Fibroblast of skin of left quadriceps (primary cell): ENCODE results near the gene POLRMT.

Experiments
- DNase-seq, 2 experiments: peaks; one replicate each; pipeline ENCODE4 v3.0.0-alpha.2; 2013; ENCODE audit warnings: low read depth in 2 of 2

The POLRMT gene

GRCh38 chr19:579111-579841, 54.1 kb downstream of the POLRMT start:
- no peak for DNase-seq

GRCh38 chr19:577439-578392, 55.6 kb downstream of the POLRMT start:
- DNase-seq, result no peak

GRCh38 chr19:576768-577438, 56.4 kb downstream of the POLRMT start:
- no peak for DNase-seq

GRCh38 chr19:575527-576506, 57.5 kb downstream of the POLRMT start:
- no peak for DNase-seq

- no peak for DNase-seq
Measured at GRCh38 chr19:574658-575526, 58.4 kb downstream of the POLRMT start.

GRCh38 chr19:573519-573825, 59.9 kb downstream of the POLRMT start:
- DNase-seq, result no peak

GRCh38 chr19:572743-573518, 60.4 kb downstream of the POLRMT start:
- no peak for DNase-seq

GRCh38 chr19:572140-572742, 61.1 kb downstream of the POLRMT start, which contains the start of gene BSG:
Gene BSG, plus strand, starts transcription at chr19:572596. Its CDS starts 39 bp downstream, at chr19:572635.
- DNase-seq, result peak; percentile 95 to 96

- DNase-seq, result no peak
Measured at GRCh38 chr19:571566-571974, 61.8 kb downstream of the POLRMT start.

- no peak for DNase-seq
Measured at GRCh38 chr19:570937-571565, 62.3 kb downstream of the POLRMT start.

- no peak for DNase-seq
Measured at GRCh38 chr19:570251-570686, 63.1 kb downstream of the POLRMT start.

- no peak for DNase-seq
Measured at GRCh38 chr19:567296-567900, 65.9 kb downstream of the POLRMT start.
